Endodermal cell (in vitro differentiated cells): ENCODE data around the gene LINGO4. TPM values are rescaled to one million over a fixed set of nuclear protein-coding genes. Genes with fewer than 3 reads are reported as not detected.

Experiments used
- DNase-seq: peaks from one replicate; pipeline ENCODE4 v3.0.0-alpha.2; 2017
- H3K27ac ChIP-seq: 2 replicates; pipeline ENCODE4 v1.5.1; 2013; ENCODE audit warnings: mild to moderate bottlenecking, low read depth, low read length, moderate library complexity
- H3K27me3 ChIP-seq: 2 replicates; pipeline ENCODE4 v1.6.1; 2013; ENCODE audit warnings: mild to moderate bottlenecking, low read length, moderate library complexity; ENCODE audit not compliant: insufficient read depth, control insufficient read depth, poor library complexity, severe bottlenecking
- H3K36me3 ChIP-seq: 2 replicates; pipeline ENCODE4 v1.7.0; 2013; ENCODE audit warnings: mild to moderate bottlenecking, low read length, moderate library complexity; ENCODE audit not compliant: control insufficient read depth, insufficient read depth
- H3K4me1 ChIP-seq: one replicate; pipeline ENCODE4 v1.7.0; 2013; ENCODE audit warnings: low read length; ENCODE audit not compliant: control insufficient read depth, insufficient read depth
- H3K4me3 ChIP-seq: 2 replicates; pipeline ENCODE4 v1.5.1; 2013; ENCODE audit warnings: mild to moderate bottlenecking, low read length, moderate library complexity
- H3K9ac ChIP-seq: 2 replicates; pipeline ENCODE4 v1.6.1; 2013; ENCODE audit warnings: mild to moderate bottlenecking, low read length, moderate library complexity; ENCODE audit not compliant: poor library complexity, severe bottlenecking; ENCODE audit errors: extremely low read depth
- H3K9me3 ChIP-seq: 2 replicates; pipeline ENCODE4 v1.6.1; 2013; ENCODE audit warnings: mild to moderate bottlenecking, low read length, moderate library complexity; ENCODE audit not compliant: control insufficient read depth
- H3K27ac Mint-ChIP-seq: 2 replicates; pipeline ENCODE4 v1.8.0; 2020; ENCODE audit warnings: mixed read lengths
- H3K27me3 Mint-ChIP-seq: 2 replicates; pipeline ENCODE4 v1.8.0; 2021; ENCODE audit warnings: mild to moderate bottlenecking, mixed read lengths; ENCODE audit not compliant: insufficient read depth
- H3K36me3 Mint-ChIP-seq: 2 replicates; pipeline ENCODE4 v1.8.0; 2020; ENCODE audit warnings: low read depth, mixed read lengths
- H3K4me1 Mint-ChIP-seq: 2 replicates; pipeline ENCODE4 v1.8.0; 2020; ENCODE audit warnings: mixed read lengths
- H3K4me3 Mint-ChIP-seq: 2 replicates; pipeline ENCODE4 v1.8.0; 2020; ENCODE audit warnings: mild to moderate bottlenecking, moderate library complexity, mixed read lengths
- H3K9me3 Mint-ChIP-seq: 2 replicates; pipeline ENCODE4 v1.8.0; 2020; ENCODE audit warnings: mild to moderate bottlenecking, mixed read lengths
- CTCF ChIP-seq: fragments of 200-600 bp; sonication (generic); conservative IDR thresholded peaks from 2 replicates; pipeline ENCODE4 v1.5.0; 2021; ENCODE audit warnings: antibody characterized with exemption, mild to moderate bottlenecking
- WGBS, 2 experiments: methylation state at CpG; one replicate each; pipeline versions ENCODE4 v1.1.5 to v1.1.7; 2013; ENCODE audit warnings: missing lambda C conversion rate in 2 of 2, mixed read lengths in 1 of 2; ENCODE audit not compliant: insufficient coverage in 1 of 2, insufficient read length in 1 of 2; 5-methylcytosine and 5-hydroxymethylcytosine counted together
- total RNA-seq, 2 donors: library from RNA; stranded (reverse); fragmentation: NEBNext Ultra II Directional in 1 of 2; extraction: Animal tissue kit (Norgen Biotek cat#: 25700) in 1 of 2; gene quantifications; 2 replicates in 1 of 2; 3 replicates in 1 of 2; pipeline ENCODE4 v1.2.1, GENCODE V29; 2021

Gene LINGO4
- total RNA-seq, 2 donors from 2014 or later: not detected

- Histone ChIP-seq H3K4me3 (no peak overlapping the region), H3K27ac (no peak overlapping the region), H3K36me3 (no peaks in the 10 kb centered on the region), H3K4me1 (no peaks in the 10 kb centered on the region), H3K9me3 (no peaks in the 10 kb centered on the region), H3K27me3 (no peaks in the 10 kb centered on the region), H3K9ac (no peak overlapping the region)
- no peaks in the 10 kb centered on the region for H3K27me3 Mint-ChIP-seq
- H3K4me1 Mint-ChIP-seq: peaks cover 16% of the 10 kb centered on the region
- no peak for TF ChIP-seq CTCF
- no peaks in the 10 kb centered on the region for H3K36me3 Mint-ChIP-seq
- H3K9me3 Mint-ChIP-seq: no peaks in the 10 kb centered on the region
- no peak overlapping the region for H3K27ac Mint-ChIP-seq
- no peak overlapping the region for H3K4me3 Mint-ChIP-seq
- WGBS, 2 experiments: 83 to 91% methylated on average over 5 to 7 of the region's 7 CpGs
- no peak for DNase-seq
Observed at GRCh38 chr1:151819976-151820623, 14.9 kb upstream of the LINGO4 start.

GRCh38 chr1:151819227-151819835 lies 14.1 kb upstream of the LINGO4 start:
- 86 to 96% methylated on average over 5 to 12 of the region's 12 CpGs for WGBS, 2 experiments
- no peak for TF ChIP-seq CTCF
- no peaks in the 10 kb centered on the region for H3K36me3 ChIP-seq
- no peaks in the 10 kb centered on the region for H3K4me1 ChIP-seq
- no peaks in the 10 kb centered on the region for H3K9me3 Mint-ChIP-seq
- no peak overlapping the region for H3K4me3 Mint-ChIP-seq
- no peak overlapping the region for H3K9ac ChIP-seq
- no peak overlapping the region for H3K27ac Mint-ChIP-seq
- peaks cover 16% of the 10 kb centered on the region for H3K4me1 Mint-ChIP-seq
- H3K4me3 ChIP-seq: no peak overlapping the region
- H3K36me3 Mint-ChIP-seq: no peaks in the 10 kb centered on the region
- no peaks in the 10 kb centered on the region for H3K27me3 Mint-ChIP-seq
- H3K27me3 ChIP-seq: no peaks in the 10 kb centered on the region
- H3K27ac ChIP-seq: no peak overlapping the region
- no peaks in the 10 kb centered on the region for H3K9me3 ChIP-seq
- no peak for DNase-seq

GRCh38 chr1:151817353-151817730 lies 12.1 kb upstream of the LINGO4 start:
- Histone ChIP-seq H3K9ac (no peak overlapping the region), H3K9me3 (no peaks in the 10 kb centered on the region), H3K27me3 (no peaks in the 10 kb centered on the region), H3K27ac (no peak overlapping the region), H3K36me3 (no peaks in the 10 kb centered on the region), H3K4me3 (no peak overlapping the region), H3K4me1 (no peaks in the 10 kb centered on the region)
- Mint-ChIP-seq H3K9me3 (no peaks in the 10 kb centered on the region), H3K36me3 (no peaks in the 10 kb centered on the region), H3K27ac (no peak overlapping the region), H3K4me1 (peaks cover 5% of the 10 kb centered on the region), H3K27me3 (no peaks in the 10 kb centered on the region), H3K4me3 (no peak overlapping the region)
- no peak for DNase-seq
- no peak for TF ChIP-seq CTCF
- 92% methylated on average over 7 of the region's 7 CpGs; no CpG with 5 or more reads in 1 of the 2 experiments for WGBS, 2 experiments
